H9 (cell line): ENCODE measurements around the gene APLF. TPM values are rescaled to one million over a fixed set of nuclear protein-coding genes. Genes with fewer than 3 reads are reported as not detected.

ENCODE experiments used
- DNase-seq: peaks from one replicate; pipeline ENCODE4 v3.0.0-alpha.2; 2017
- H2AFZ ChIP-seq: one replicate; pipeline ENCODE4 v1.6.1; 2013; ENCODE audit warnings: mild to moderate bottlenecking, low read length, control low read depth, moderate library complexity
- H2AK5ac ChIP-seq: 2 replicates; pipeline ENCODE4 v1.6.1; 2013; ENCODE audit warnings: low read length, control low read depth, mixed read lengths; ENCODE audit not compliant: insufficient read length
- H2BK120ac ChIP-seq: one replicate; pipeline ENCODE4 v1.6.1; 2013; ENCODE audit warnings: low read depth, mild to moderate bottlenecking, low read length, control low read depth, inconsistent platforms; ENCODE audit not compliant: poor library complexity, severe bottlenecking
- H2BK12ac ChIP-seq: 2 replicates; pipeline ENCODE4 v1.6.1; 2013; ENCODE audit warnings: low read length, control low read depth, mixed read lengths, low read depth; ENCODE audit not compliant: insufficient read length
- H2BK15ac ChIP-seq: 2 replicates; pipeline ENCODE4 v1.6.1; 2013; ENCODE audit warnings: low read depth, low read length, control low read depth
- H2BK20ac ChIP-seq: one replicate; pipeline ENCODE4 v1.6.1; 2013; ENCODE audit warnings: low read depth, mild to moderate bottlenecking, low read length, control low read depth, inconsistent platforms; ENCODE audit not compliant: poor library complexity, severe bottlenecking
- H2BK5ac ChIP-seq: 2 replicates; pipeline ENCODE4 v1.6.1; 2013; ENCODE audit warnings: low read length, control low read depth, mixed read lengths; ENCODE audit not compliant: insufficient read length
- H3K14ac ChIP-seq: 2 replicates; pipeline ENCODE4 v1.6.1; 2013; ENCODE audit warnings: low read length, control low read depth; ENCODE audit not compliant: insufficient read depth
- H3K18ac ChIP-seq: 2 replicates; pipeline ENCODE4 v1.6.1; 2013; ENCODE audit warnings: low read depth, mild to moderate bottlenecking, mixed read lengths, low read length, control low read depth; ENCODE audit not compliant: insufficient read length
- H3K23ac ChIP-seq: 2 replicates; pipeline ENCODE4 v1.6.1; 2013; ENCODE audit warnings: low read length, control low read depth, mixed read lengths, low read depth; ENCODE audit not compliant: insufficient read length
- H3K23me2 ChIP-seq: 2 replicates; pipeline ENCODE4 v1.6.1; 2013; ENCODE audit warnings: low read depth, mild to moderate bottlenecking, mixed read lengths, low read length, control low read depth; ENCODE audit not compliant: insufficient read length, poor library complexity, severe bottlenecking
- H3K27ac ChIP-seq: 2 replicates; pipeline ENCODE4 v1.5.1; 2013; ENCODE audit warnings: low read length, control low read depth, mixed read lengths, low read depth; ENCODE audit not compliant: insufficient read length
- H3K27me3 ChIP-seq: 2 replicates; pipeline ENCODE4 v1.6.1; 2013; ENCODE audit warnings: low read length, control low read depth, inconsistent platforms; ENCODE audit not compliant: insufficient read depth
- H3K4ac ChIP-seq: 2 replicates; pipeline ENCODE4 v1.6.1; 2013; ENCODE audit warnings: low read depth, mild to moderate bottlenecking, control low read depth, inconsistent platforms, low read length, moderate library complexity
- H3K4me1 ChIP-seq: 2 replicates; pipeline ENCODE4 v1.6.1; 2013; ENCODE audit warnings: low read length, control low read depth, inconsistent platforms; ENCODE audit not compliant: insufficient read depth
- H3K4me2 ChIP-seq: 2 replicates; pipeline ENCODE4 v1.6.1; 2013; ENCODE audit warnings: low read length, control low read depth, mixed read lengths; ENCODE audit not compliant: insufficient read length, insufficient read depth
- H3K56ac ChIP-seq: 2 replicates; pipeline ENCODE4 v1.6.1; 2013; ENCODE audit warnings: low read depth, mild to moderate bottlenecking, mixed read lengths, low read length, control low read depth; ENCODE audit not compliant: insufficient read length
- H3K79me1 ChIP-seq: 2 replicates; pipeline ENCODE4 v1.6.1; 2013; ENCODE audit warnings: low read depth, mild to moderate bottlenecking, moderate library complexity, low read length, control low read depth, inconsistent platforms; ENCODE audit not compliant: insufficient read depth, poor library complexity, severe bottlenecking
- H3K79me2 ChIP-seq: 2 replicates; pipeline ENCODE4 v1.6.1; 2013; ENCODE audit warnings: low read length, control low read depth, inconsistent platforms; ENCODE audit not compliant: insufficient read depth
- H3K9ac ChIP-seq: 2 replicates; pipeline ENCODE4 v1.6.1; 2013; ENCODE audit warnings: low read length, control low read depth, mixed read lengths; ENCODE audit not compliant: insufficient read length; ENCODE audit errors: extremely low read depth
- H3K9me3 ChIP-seq: one replicate; pipeline ENCODE4 v1.6.1; 2013; ENCODE audit warnings: low read depth, low read length, inconsistent platforms; ENCODE audit not compliant: control insufficient read depth
- H3T11ph ChIP-seq: one replicate; pipeline ENCODE4 v1.6.1; 2013; ENCODE audit warnings: mild to moderate bottlenecking, low read length, control low read depth, inconsistent platforms
- H4K20me1 ChIP-seq: one replicate; pipeline ENCODE4 v1.6.1; 2013; ENCODE audit not compliant: control insufficient read depth, insufficient read length, insufficient read depth
- H4K5ac ChIP-seq: 2 replicates; pipeline ENCODE4 v1.6.1; 2013; ENCODE audit warnings: low read depth, mild to moderate bottlenecking, mixed read lengths, low read length, control low read depth; ENCODE audit not compliant: insufficient read length
- H4K8ac ChIP-seq: replicated peaks from 2 replicates; pipeline ENCODE4 v1.6.1; 2013; ENCODE audit warnings: low read length, control low read depth, mixed read lengths, low read depth; ENCODE audit not compliant: insufficient read length
- H4K91ac ChIP-seq: 2 replicates; pipeline ENCODE4 v1.6.1; 2013; ENCODE audit warnings: low read depth, mild to moderate bottlenecking, moderate library complexity, mixed read lengths, low read length, control low read depth; ENCODE audit not compliant: insufficient read length
- H3K27ac Mint-ChIP-seq, 3 experiments: 2 replicates in 2 of 3; 3 replicates in 1 of 3; pipeline ENCODE4 v1.8.0; 2020 to 2021; ENCODE audit warnings: mixed read lengths in 3 of 3, mild to moderate bottlenecking in 1 of 3, moderate library complexity in 1 of 3
- H3K27me3 Mint-ChIP-seq: 2 replicates; pipeline ENCODE4 v1.8.0; 2021; ENCODE audit warnings: low read depth, mild to moderate bottlenecking, moderate library complexity, mixed read lengths
- H3K36me3 Mint-ChIP-seq, 3 experiments: 2 replicates in 2 of 3; 3 replicates in 1 of 3; pipeline ENCODE4 v1.8.0; 2020 to 2021; ENCODE audit warnings: low read depth in 3 of 3, mixed read lengths in 3 of 3; ENCODE audit not compliant: insufficient read depth in 1 of 3
- H3K4me1 Mint-ChIP-seq, 2 experiments: 2 replicates each; pipeline ENCODE4 v1.8.0; 2020; ENCODE audit warnings: mixed read lengths in 2 of 2
- H3K4me3 Mint-ChIP-seq, 2 experiments: 2 replicates in 1 of 2; 3 replicates in 1 of 2; pipeline ENCODE4 v1.8.0; 2020 to 2021; ENCODE audit warnings: mild to moderate bottlenecking in 2 of 2, mixed read lengths in 2 of 2, moderate library complexity in 1 of 2
- H3K9me3 Mint-ChIP-seq, 2 experiments: 2 replicates in 1 of 2; 3 replicates in 1 of 2; pipeline ENCODE4 v1.8.0; 2020; ENCODE audit warnings: mild to moderate bottlenecking in 2 of 2, mixed read lengths in 2 of 2, moderate library complexity in 1 of 2
- CTCF ChIP-seq: fragments of 200-600 bp; sonication (generic); conservative IDR thresholded peaks from 3 replicates; pipeline ENCODE4 v1.8.0; 2021; ENCODE audit warnings: antibody characterized with exemption, mild to moderate bottlenecking
- WGBS: extraction: QIAGEN DNeasy Blood & Tissue Kit; methylation state at CpG from one replicate; pipeline ENCODE4 v1.1.7; 2013; ENCODE audit warnings: missing lambda C conversion rate, low lambda C conversion rate, mixed read lengths; ENCODE audit not compliant: insufficient read length; ENCODE audit errors: extremely low coverage; 5-methylcytosine and 5-hydroxymethylcytosine counted together
- total RNA-seq: library from RNA; stranded (reverse); gene quantifications from 2 replicates; pipeline ENCODE4 v1.2.1, GENCODE V29; 2021

APLF gene
- total RNA-seq, 1 experiment from 2014 or later, result 3.7 TPM

GRCh38 chr2:68565858-68566257 is 98.5 kb downstream of the APLF start:
- Histone ChIP-seq H4K8ac (no peak overlapping the region), H2BK120ac (no peak overlapping the region), H3K4me1 (no peaks in the 10 kb centered on the region), H3K23me2 (no peaks in the 10 kb centered on the region), H3T11ph (no peak overlapping the region), H3K79me1 (no peaks in the 10 kb centered on the region), H2BK20ac (no peak overlapping the region), H2AK5ac (no peak overlapping the region), H4K5ac (no peak overlapping the region), H4K20me1 (no peaks in the 10 kb centered on the region), H3K27me3 (no peaks in the 10 kb centered on the region), H2BK15ac (no peak overlapping the region), H2BK5ac (no peak overlapping the region), H2BK12ac (no peak overlapping the region), H3K4ac (no peak overlapping the region), H3K27ac (no peak overlapping the region), H3K9ac (no peak overlapping the region), H3K56ac (no peak overlapping the region), H3K79me2 (no peaks in the 10 kb centered on the region), H2AFZ (no peak overlapping the region), H4K91ac (no peak overlapping the region), H3K23ac (no peak overlapping the region), H3K4me2 (no peak overlapping the region), H3K14ac (no peak overlapping the region), H3K18ac (no peak overlapping the region), H3K9me3 (no peaks in the 10 kb centered on the region)
- Mint-ChIP-seq H3K27ac (no peak overlapping the region), H3K9me3 (peaks cover 0 to 3% of the 10 kb centered on the region in 2 experiments; a peak in 1 of 5 replicates), H3K36me3 (no peaks in the 10 kb centered on the region), H3K4me3 (no peak overlapping the region), H3K27me3 (no peaks in the 10 kb centered on the region), H3K4me1 (no peaks in the 10 kb centered on the region)
- no peak for TF ChIP-seq CTCF
- WGBS, result no CpG with 5 or more reads among the region's 4 CpGs
- no peak for DNase-seq
